Posterior cingulate gyrus (tissue), 11 donors: Measurements from ENCODE around the gene EMILIN3.
"Not testable (repeated sequence)": the region's sequence is repeated elsewhere in the genome, so short reads cannot be mapped to it uniquely, and the experiment has no call there.

Source experiments
- DNase-seq, 10 donors: peaks; one replicate each; pipeline versions ENCODE4 v3.0.0 to v3.0.0-alpha.2; 2020 to 2021; ENCODE audit warnings: mixed read lengths in 3 of 10
- intact Hi-C: fragments of 100-400 bp; cut with DNase I; formaldehyde crosslinking; loops from one replicate; pipeline ENCODE4 v1.15.1; 2023

Gene EMILIN3

GRCh38 chr20:41331731-41332130, 34.9 kb downstream of the EMILIN3 start:
- DNase-seq: no peak
- intact Hi-C loops: no loop called here

GRCh38 chr20:41330941-41331340, 35.7 kb downstream of the EMILIN3 start:
- DNase-seq: no peak
- intact Hi-C loops: no loop called here

GRCh38 chr20:41330343-41330720, 36.3 kb downstream of the EMILIN3 start:
- DNase-seq: no peak
- intact Hi-C loops: no loop called here

GRCh38 chr20:41329435-41330342, 36.9 kb downstream of the EMILIN3 start:
- intact Hi-C loops: no loop called here
- DNase-seq: peak in 3 of 10 donors; percentile 43 to 89 (median 67)

GRCh38 chr20:41327178-41327577, 39.4 kb downstream of the EMILIN3 start:
- intact Hi-C loops: no loop called here
- no peak for DNase-seq

- DNase-seq: no peak
- intact Hi-C loops: no loop called here
Measured at GRCh38 chr20:41320976-41321375, 45.6 kb downstream of the EMILIN3 start.

- DNase-seq: no peak
- intact Hi-C loops: no loop called here
Measured at GRCh38 chr20:41320441-41320840, 46.2 kb downstream of the EMILIN3 start.

GRCh38 chr20:41318271-41318649, 48.4 kb downstream of the EMILIN3 start:
- intact Hi-C loops: no loop called here
- DNase-seq: no peak

- intact Hi-C loops: loop anchor here (2.0 kb wide), 1 partner anchor 69 kb away; no protein-coding TSS in a partner anchor
- DNase-seq: peak; percentile 92 to 99 (median 95)
Measured at GRCh38 chr20:41317546-41318270, 48.9 kb downstream of the EMILIN3 start, which contains the start of gene ZHX3. Gene ZHX3, minus strand, starts transcription at chr20:41317731. Its CDS starts 112,815 bp downstream, at chr20:41204916.

GRCh38 chr20:41316602-41317545, 49.7 kb downstream of the EMILIN3 start:
- DNase-seq: peak; percentile 71 to 95 (median 81)
- intact Hi-C loops: loop anchor here (2.0 kb wide), 1 partner anchor 68 kb away; no protein-coding TSS in a partner anchor

GRCh38 chr20:41316051-41316450, 50.6 kb downstream of the EMILIN3 start:
- intact Hi-C loops: loop anchor here (2.0 kb wide), 1 partner anchor 67 kb away; no protein-coding TSS in a partner anchor
- no peak for DNase-seq

- intact Hi-C loops: no loop called here
Measured at GRCh38 chr20:41314386-41314785, 52.2 kb downstream of the EMILIN3 start.

GRCh38 chr20:41312009-41312408, 54.6 kb downstream of the EMILIN3 start:
- intact Hi-C loops: not testable (repeated sequence)

More at GRCh38 chr20:41314386-41314785, 52.2 kb downstream of the EMILIN3 start:
- no peak for DNase-seq

More at GRCh38 chr20:41312009-41312408, 54.6 kb downstream of the EMILIN3 start:
- DNase-seq: not testable (repeated sequence)
